Left ventricle myocardium superior (tissue), 1 donor: ENCODE data around the gene GPX1. TPM values are rescaled to one million over a fixed set of nuclear protein-coding genes. Genes with fewer than 3 reads are reported as not detected.
"Not testable (repeated sequence)": the region's sequence is repeated elsewhere in the genome, so short reads cannot be mapped to it uniquely, and the experiment has no call there.

Experiments used
- ATAC-seq: fragments of 200-7000 bp; cut with Tn5 transposase; one replicate; pipeline ENCODE4 v1.9.1; 2020; ENCODE audit warnings: mild to moderate bottlenecking, moderate library complexity
- DNase-seq: peaks from one replicate; pipeline ENCODE4 v3.0.0-alpha.2; 2020
- intact Hi-C: fragments of 100-400 bp; cut with micrococcal nuclease; formaldehyde crosslinking; loops from one replicate; pipeline ENCODE4 v1.11.0; 2022
- total RNA-seq: library from RNA; stranded (reverse); fragmentation: NEBNext Ultra II Directional; extraction: Animal tissue kit (Norgen Biotek cat#: 25700); gene quantifications from one replicate; pipeline ENCODE4 v1.2.1, GENCODE V29; 2021
- donor health status: DM: no; HTN: yes; CAD: no; lungs with severe emphysema.

The GPX1 gene
- total RNA-seq, 1 donor from 2014 or later = 113 TPM

DNA sequence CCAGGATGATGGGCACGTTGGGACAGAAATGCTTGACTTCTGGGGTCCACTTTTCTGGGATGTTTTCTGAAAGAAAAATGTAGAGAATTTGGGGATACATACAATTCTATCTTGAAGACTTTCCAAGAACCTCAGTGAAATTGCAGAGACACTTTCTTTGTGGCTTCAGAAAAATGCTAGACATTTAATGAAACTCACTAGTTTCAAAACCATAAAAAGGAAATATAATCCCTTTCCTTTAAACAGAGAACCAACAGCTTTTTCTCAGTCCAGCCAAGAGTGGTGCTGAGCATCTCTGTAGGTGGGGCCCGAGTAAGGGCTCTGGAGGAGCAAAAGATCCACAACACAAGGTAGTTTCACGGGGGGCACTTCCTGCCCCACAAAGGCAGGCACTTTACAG lies 4.4 kb upstream of the GPX1 start:
- no peak for DNase-seq
- no peak for ATAC-seq
- intact Hi-C loops = no loop called here

DNA sequence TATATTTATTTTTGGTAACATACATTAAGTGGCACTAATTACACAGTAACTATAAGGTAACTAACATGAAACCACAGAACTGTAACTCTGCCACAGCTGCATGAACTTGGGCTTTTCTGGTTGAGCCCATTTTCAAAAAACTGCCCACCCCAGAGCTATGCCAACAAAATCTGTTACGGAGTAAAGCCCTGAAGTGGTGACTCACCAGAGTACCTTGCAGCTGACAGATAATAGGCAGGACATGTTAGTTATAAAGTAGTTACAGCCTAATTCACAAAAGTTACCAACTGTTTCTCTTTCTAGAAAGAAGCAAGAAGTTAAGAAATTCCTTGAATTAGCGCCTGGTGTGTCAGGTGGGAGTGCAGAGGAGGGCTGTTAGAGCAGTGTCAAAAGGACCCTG lies 1.5 kb upstream of the GPX1 start:
- intact Hi-C loops = no loop called here
- no peak for ATAC-seq
- no peak for DNase-seq

DNA sequence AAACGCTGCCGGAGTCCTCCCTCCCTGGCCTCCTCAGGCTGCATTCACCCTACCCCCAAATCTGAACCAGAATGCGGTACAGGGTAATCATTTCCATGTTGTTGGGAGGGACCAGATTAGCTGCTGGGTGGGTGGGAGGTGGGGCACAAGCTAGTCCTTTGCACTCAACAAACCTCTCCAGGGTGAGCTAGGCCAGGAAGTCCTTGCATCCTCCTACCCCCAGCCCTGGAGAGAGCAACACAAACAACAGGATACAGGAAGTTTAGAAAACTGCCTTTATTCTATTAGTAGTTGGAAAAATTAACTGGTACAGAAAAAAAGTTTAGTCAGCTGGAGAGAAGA lies 702 bp upstream of the GPX1 start:
- ATAC-seq (peak; percentile 2), DNase-seq (no peak)
- intact Hi-C loops = no loop called here

DNA sequence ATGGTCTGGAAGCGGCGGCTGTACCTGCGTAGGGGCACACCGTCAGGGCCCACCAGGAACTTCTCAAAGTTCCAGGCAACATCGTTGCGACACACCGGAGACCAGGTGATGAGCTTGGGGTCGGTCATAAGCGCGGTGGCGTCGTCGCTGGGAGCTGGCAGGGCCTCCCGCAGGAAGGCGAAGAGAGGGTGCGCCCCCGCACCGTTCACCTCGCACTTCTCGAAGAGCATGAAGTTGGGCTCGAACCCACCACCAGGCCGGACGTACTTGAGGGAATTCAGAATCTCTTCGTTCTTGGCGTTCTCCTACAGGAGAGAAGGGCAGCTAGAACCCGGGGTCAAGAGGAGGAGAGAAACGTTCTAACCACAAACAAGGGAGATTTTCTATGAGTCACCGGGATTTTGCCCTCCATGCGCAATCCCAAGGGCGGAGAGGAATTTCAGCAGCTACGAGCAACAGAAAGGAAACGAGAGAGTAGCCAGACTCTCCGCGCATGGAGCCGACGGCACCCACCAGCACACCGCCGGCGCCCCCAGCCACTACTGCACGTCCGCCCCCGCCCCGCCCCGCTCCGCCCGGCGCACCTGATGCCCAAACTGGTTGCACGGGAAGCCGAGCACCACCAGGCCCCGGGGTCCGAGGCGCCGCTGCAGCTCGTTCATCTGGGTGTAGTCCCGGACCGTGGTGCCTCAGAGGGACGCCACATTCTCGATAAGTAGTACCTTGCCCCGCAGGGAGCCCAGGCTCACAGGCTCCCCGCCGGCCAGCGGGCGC lies 523 bp downstream of the GPX1 start:
- peak; percentile 52 for ATAC-seq
- intact Hi-C loops = not testable (repeated sequence)
- peak; percentile 65 for DNase-seq

DNA sequence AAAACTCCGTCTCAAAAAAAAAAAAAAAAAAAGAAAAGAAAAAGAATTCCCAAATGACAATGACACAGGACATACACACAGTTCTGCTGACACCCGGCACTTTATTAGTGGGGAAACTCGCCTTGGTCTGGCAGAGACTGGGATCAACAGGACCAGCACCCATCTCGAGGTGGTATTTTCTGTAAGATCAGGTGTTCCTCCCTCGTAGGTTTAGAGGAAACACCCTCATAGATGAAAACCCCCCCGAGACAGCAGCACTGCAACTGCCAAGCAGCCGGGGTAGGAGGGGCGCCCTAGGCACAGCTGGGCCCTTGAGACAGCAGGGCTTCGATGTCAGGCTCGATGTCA lies 1.1 kb downstream of the GPX1 start:
- ATAC-seq, intact Hi-C loops, DNase-seq: not testable (repeated sequence)

DNA sequence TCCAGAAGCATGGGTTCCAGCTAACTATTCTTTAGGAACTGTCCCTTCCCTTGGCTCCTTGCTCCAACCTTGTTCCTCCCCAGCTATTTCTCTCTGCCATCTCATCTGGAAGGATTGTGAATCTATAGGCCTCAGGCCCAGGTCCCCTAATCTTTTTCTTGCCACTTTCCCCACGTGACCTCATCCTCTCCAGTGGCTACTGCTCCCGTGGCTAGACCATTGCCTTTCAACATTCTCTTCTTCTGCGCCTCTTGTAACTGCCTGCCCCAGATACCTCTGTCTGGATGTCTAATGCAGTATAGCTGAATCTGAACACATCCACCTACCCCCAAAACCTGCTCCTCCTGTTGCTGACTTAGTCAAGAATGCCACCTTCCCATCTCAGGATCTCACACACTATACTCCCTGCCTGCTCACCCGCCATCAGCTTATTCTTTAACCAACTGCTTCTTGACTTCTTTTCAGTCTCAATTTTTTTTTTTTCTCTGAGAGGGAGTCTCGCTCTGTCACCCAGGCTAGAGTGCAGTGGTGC lies 5.2 kb downstream of the GPX1 start:
- intact Hi-C loops = no loop called here
- DNase-seq = no peak
- no peak for ATAC-seq

DNA sequence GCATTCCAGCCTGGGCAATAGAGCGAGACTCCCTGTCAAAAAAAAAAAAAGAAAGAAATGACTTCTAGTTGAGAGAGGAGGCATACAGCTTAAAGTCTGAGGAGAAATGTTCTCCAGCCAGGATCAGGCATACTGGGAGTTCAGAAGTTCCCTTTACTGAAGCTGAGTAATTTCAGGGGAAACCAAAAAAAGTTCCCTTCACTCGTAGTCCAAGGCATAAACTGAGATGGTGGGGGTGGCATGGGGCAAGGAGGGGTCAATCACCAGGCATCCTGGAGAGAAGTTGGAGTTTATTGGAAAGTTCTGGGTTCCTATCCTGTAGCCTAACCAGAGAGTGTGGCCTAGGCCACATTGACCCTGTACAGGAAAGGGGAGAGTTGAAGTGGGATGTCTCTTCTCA lies 5.9 kb downstream of the GPX1 start:
- no peak for DNase-seq
- no peak for ATAC-seq
- intact Hi-C loops = no loop called here

DNA sequence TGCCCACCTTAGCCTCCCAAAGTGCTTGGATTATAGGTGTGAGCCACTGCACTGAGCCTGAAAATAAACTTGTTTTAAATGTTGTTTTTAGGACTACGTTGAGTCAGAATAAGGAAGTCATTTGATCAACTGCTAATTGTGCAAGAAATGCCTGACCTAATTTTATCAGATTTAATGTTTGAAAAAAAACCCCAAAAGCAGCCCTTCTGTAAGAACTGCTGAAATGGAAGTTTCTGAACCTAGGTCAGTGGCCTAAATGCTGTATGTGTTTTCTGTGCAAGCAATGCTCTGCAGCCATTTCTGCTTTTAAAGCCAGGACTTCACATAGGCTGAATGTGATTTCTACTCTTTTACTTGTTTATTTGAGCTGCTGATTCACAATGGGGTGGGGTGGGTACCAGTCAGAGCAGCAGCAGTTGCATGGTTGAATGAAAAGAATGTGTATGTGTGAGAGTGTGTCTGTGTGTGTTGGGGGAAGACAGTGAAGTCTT lies 6.6 kb downstream of the GPX1 start:
- intact Hi-C loops = no loop called here
- DNase-seq (no peak), ATAC-seq (peak; percentile 22)

DNA sequence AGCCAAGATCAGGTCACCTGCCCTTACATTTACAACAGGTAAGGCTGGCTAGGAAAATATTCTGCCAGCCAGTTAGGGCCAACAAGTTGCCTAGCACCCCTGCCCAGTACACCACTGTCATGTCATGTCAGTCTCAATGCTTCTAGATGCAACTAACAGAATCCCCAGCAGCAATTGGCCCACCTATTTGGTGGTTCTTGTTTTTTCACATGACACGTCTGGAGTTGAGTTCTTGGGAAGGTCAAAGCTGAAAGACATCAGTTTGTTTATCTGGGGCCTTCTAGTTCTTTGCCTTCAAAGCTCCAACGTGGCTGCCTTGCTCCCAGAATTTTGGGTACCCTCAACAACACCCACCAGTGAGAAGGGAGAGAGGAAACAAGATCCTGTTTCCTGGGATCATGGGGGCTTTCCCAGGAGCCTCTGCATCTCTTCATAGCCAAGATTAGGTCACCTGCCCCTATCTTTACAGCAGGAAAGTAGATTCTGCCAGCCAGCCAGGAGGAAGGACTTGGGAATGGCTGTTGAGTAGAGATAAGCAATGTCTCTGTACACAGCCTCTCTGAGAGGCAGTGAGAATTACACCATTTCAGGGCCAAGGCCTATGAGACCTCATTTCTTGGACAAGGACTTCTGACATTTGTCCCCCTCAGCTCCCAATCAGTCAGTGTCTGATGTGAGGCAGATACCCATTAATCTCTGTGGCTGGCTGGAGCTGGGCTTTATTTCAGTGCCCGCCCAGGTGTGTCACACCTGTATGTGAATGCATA lies 8.6 kb downstream of the GPX1 start:
- DNase-seq (no peak), ATAC-seq (no peak)
- intact Hi-C loops = no loop called here

DNA sequence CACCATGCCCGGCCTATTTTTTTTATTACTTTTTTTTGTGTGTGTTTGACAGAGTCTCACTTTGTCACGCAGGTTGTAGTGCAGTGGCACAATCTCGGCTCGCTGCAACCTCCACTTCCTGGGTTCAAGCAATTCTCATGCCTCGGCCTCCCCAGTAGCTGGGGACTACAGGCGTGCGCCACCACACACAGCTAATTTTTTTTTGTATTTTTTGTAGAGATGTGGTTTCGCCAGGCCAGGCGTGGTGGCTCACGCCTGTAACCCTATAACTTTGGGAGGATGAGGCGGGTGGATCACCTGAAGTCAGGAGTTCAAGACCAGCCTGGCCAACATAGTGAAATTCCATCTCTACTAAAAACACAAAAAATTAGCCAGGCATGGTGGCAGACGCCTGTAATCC lies 9.8 kb downstream of the GPX1 start:
- ATAC-seq, intact Hi-C loops, DNase-seq: not testable (repeated sequence)

DNA sequence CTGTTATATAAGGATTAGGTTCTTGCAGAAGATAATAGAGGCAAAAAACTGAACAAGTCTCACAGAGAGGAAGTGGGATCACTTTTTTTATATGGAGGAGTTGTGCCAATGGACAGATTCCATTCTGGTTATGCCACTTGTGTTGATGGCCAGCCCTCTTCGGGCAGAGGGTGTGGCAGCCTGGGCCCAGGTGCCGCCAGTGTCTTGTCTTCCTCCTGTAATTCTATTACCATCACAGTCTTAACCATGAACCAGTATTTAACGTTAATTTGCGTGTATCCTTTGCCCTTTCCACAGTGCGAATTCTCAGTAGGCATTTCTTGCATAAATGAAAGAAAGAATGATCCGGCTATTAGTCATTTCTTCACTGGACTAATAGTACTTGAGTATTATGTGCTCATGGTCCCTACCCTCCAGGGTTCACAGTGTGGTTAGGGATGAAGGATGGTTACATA lies 11.3 kb downstream of the GPX1 start:
- ATAC-seq (no peak), DNase-seq (no peak)
- intact Hi-C loops = no loop called here

DNA sequence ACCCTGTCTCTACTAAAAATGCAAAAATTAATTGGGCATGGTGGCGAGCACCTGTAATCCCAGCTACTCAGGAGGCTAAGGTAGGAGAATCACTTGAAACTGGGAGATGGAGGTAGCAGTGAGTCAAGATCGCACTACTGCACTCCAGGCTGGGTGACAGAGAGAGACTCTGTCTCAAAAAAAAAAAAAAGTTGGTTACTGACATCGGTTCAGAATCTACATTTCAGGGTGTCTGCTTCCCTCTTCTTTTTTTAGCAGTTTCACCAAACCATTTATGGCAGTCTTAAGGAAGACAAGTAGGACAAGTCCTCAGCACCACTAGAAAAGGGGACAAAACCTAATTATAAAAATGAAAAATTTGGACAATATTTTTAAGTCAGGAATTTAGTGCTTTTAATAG lies 15.0 kb downstream of the GPX1 start:
- intact Hi-C loops = no loop called here
- no peak for ATAC-seq
- no peak for DNase-seq

DNA sequence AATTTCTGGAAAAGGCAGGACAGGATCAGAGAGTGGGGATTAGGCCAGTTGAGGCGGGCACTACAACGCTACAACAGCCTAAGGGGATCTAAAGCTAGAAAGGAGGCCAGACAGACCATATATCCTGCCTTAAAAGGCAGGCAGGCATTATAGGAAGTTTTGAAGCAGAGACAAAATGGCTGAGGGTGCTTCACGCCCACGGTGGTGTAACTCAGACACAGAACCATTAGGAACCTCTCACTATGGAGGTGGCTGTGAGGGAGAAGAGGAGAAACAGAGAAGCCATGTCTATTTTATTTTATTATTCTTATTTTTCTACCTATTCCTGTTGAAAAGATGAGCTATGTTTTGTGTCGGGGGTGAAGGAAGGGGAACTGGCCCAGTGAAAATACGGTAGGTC lies 16.2 kb downstream of the GPX1 start:
- intact Hi-C loops = no loop called here
- DNase-seq = no peak
- no peak for ATAC-seq

DNA sequence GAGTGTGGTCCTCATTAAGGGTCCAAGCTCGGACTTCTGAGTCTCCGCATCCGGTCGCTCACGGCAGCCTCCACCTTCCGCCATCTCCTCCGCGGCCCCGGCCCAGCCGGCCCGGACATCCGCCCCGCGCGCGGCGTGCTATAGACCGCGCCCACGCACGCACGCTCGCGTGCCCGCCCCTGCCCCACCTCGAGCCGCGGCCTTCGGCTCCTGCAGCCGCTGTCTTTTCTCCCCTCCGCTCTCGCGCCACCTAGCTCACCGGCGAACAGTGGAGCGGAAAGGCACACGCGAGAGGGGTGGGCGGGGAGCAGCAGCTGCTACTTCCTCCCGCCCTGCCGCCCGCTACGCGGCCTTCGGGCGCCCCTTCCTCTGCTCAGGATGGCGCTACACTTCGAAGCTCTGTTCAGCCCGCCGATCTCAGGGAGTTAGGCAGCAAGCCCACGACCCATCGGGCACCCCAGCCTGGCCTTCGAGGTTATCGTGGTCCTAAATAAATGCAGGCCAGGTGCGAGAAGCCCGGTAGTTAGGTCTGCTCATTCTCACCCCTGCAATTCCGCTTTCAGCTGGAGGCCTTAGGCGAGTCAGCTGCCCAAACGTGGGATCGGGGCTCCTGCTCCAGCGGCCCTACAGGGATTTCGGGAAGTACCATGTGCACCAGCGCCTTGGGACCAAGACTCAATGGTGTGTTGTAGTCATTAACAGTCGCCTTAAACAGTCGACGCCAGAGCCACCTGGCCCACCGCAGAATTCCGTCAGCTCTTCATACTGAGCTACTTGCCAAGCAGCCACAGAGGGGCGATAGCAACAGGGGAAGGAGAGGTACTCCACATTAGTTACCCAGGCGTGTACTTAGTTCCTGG lies 18.0 kb downstream of the GPX1 start, which contains the start of gene USP4:
Gene USP4, minus strand, starts transcription at position 113 of the 860 bp plus-strand sequence. Its CDS starts 29 bp downstream, at position 84.
- DNase-seq (peak; percentile 96), ATAC-seq (peak; percentile 98)
- intact Hi-C loops = no loop called here

DNA sequence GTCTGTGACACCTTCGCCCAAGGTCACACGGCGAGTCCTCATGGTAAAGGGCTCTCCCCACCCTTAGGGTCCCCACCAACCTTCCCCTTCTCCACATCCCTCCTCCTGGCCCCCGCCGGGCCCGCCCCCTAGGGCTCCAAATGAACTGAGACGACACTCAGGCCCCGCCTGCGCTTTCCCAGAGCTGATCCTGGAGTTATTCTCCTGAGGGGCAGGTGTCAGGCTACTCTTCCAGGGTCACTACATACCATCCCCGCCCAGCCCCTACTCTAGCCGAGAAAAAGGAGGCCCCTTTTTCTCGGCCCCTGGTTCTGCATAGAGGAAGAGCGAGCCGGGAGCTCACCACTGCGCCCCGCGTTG lies 18.6 kb downstream of the GPX1 start:
- intact Hi-C loops = no loop called here
- peak; percentile 14 for ATAC-seq
- peak; percentile 55 for DNase-seq

DNA sequence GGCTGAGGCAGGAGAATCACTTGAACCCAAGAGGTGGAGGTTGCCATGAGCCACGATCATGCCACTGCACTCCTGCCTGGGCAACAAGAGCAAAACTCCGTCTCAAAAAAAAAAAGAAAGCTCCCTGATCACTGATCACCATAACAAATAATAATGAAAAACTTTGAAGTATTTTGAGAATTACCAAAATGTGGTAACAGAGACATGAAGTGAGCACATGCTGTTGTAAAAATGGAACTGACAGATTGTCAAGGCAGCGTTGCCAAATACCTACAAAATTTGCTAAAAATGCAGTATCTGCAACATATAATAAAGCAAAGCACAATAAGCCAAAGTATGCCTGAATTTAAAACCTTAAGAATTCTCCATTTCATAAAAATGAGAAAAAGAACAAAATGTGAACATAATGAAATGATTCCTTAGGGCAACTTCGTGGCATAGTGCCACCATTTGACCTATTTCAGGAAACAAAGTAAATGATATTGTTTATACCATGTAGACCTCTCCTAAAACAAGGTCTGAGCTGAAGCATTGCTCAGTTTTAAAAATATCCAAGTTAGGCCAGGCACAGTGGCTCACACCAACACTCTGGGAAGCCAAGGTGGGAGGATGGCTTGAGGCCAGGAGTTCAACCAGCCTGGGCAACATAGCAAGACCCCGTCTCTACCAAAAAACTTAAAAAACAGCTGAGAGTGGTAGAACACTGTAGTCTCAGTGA lies 24.1 kb downstream of the GPX1 start:
- no peak for DNase-seq
- ATAC-seq = no peak
- intact Hi-C loops = no loop called here

DNA sequence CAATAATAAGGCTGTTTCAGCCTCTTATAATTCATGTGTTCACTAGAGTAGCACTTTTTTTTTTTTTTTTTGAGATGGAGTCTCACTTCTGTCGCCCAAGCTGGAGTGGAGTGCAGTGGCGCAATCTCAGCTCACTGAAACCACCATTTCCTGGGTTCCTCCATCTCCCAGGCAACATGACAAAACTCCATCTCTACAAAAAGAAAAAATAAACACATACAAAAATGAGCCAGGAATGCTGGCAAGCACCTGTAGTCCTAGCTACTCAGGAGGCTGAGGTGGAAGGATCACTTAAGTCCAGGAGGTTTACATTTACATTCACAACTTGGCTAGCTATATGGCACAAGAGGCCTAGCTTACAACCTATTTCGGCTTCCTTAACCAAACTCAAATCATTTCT lies 25.1 kb downstream of the GPX1 start:
- intact Hi-C loops = no loop called here
- DNase-seq (no peak), ATAC-seq (peak; percentile 36)

DNA sequence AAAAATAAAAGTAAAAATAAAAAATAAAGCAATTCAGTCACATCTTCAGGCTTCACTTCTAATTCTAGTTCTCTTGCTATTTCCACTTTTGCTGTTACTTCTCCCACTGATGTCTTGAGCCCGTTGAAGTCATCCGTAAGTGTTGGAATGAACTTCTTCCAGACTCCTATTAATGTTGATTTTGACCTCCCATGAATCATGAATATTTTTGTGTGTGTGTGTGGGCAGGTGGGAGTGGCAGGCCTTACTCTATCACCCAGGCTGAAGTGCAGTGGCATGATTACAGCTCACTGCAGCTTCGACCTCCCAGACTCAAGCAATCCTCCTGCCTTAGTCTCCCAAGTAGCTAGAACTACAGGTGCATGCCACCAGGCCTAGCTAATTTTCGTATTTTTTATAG lies 29.0 kb downstream of the GPX1 start:
- intact Hi-C loops = no loop called here
- ATAC-seq = no peak
- DNase-seq = no peak

DNA sequence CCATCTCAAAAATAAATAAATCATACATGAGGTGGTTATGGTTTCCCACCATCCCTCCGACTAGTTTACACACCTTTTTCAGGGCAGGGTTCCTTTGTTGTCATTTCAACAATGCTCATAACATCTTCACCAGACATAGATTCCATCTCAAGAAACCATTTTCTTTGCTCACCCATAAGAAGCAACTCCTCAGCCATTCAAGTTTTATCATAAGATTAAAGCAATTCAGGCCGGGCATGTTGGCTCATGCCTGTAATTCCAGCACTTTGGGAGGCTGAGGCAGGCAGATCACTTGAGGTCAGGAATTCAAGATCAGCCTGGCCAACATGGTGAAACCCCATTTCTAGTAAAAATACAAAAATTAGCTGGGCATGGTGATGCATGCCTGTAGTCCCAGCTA lies 29.8 kb downstream of the GPX1 start:
- ATAC-seq, DNase-seq, intact Hi-C loops: not testable (repeated sequence)
